Measurements from ENCODE around the gene SH2D6. TPM values are rescaled to one million over a fixed set of nuclear protein-coding genes. Genes with fewer than 3 reads are reported as not detected.
"Not testable (repeated sequence)": the region's sequence is repeated elsewhere in the genome, so short reads cannot be mapped to it uniquely, and the experiment has no call there.

SH2D6 gene
- total RNA-seq, 1 experiment from 2014 or later = not detected

DNA sequence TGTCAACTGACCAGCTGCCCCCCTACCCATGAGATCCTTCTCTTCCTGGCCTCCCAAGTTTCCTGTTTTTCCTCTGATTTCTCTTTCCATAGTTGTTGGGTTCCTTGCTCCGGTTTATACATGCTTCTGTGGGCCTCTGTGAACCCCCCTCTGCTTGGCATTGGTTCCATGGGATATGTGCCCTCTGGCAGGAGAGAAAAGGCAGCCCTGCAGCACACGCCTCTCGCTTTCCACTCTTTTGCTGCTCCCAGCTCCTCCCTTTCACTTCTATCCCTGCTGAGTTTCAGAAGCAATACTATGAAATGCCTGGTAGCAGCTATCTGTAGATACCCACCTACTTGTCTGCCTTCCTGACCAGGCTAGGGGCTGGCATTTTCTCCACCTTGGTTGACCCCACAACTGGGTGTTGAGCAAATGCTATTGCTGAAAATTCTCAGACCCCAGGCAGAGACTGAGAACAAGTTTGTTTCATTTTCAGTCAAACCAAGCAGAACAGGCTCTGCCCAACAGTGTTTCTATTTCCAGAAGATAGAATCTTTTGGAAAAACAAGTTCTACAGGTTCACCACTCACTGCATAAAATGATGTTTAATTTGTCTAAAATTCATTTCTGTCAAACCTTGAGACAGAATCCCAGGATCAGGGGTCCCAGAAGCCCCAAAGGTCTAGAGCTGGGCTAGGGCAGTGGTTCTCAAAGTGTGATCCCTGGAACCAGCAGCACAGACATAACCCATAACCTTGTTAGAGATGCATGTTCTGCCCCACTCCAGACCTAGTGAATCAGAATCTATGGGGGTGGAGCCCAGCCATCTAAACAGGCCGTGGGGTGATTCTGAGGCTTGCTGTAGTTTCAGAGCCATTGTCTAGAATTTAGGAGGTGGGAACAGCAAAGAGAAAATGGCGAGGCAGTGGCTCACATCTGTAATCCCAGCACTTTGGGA, 21.7 kb upstream of the SH2D6 start:
- DNase-seq (ENCODE audit: low spot score) = no peak
- in situ Hi-C loops (cut with HindIII; ENCODE audit: low sequenced_read_pairs) = no loop called here

DNA sequence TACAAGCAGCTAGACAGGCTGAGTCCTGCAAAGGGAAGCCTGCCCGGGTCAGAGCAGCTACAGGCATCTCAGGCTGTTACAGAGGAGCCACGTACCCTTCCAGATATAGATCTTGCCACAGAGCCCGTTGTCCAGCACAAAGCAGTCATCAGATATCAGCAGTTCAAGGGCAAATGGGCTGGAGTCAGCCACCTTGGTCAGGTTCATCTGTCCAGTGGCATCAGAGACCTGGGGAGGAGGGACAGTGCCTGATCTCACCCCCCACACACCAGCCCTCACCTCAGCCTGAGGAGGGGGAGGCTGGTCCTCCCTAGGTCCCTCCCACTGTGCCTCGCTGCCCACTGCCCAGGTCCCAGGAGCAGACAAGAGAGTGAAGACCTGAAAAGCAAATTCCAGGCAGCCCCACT, 20.6 kb upstream of the SH2D6 start:
- DNase-seq (ENCODE audit: low spot score) = no peak
- in situ Hi-C loops (cut with HindIII; ENCODE audit: low sequenced_read_pairs) = no loop called here

DNA sequence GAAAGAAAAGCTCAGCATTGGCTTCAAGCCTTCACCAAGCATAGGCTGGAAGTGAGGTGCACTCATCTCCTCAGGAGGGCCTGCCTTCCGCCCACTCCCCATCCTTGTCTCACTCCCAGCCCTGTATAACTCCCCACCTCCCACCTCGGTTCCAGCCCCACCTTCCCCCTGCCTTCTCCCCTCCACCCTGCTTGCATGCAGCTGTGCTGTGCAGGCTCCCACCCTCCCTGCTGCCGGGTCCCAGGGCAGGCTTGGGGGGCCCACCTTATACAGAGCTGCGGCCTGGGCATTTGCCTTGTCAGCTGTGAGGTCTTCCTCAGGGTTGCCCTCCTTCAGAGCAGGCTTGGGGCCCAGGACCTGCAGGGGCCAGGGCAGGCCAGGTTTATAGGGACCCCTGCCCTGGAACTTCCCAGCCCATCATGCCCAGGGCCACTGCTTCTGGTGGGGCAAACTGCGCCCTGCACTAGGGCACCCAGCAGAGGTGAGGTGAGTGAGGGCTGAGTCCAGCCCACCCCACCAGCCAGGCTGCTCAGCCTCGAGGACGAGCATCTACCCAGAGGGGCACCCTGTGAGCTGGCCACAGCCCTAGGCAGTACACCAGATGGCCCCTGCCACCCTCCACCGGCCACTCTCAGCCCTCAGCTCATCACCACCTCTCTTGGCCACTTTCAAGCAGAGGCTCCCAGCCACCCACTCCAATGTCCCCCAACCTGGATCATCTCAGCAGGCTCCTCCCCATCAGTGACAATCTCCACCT, 19.9 kb upstream of the SH2D6 start:
- DNase-seq (ENCODE audit: low spot score) = no peak
- in situ Hi-C loops (cut with HindIII; ENCODE audit: low sequenced_read_pairs) = no loop called here

DNA sequence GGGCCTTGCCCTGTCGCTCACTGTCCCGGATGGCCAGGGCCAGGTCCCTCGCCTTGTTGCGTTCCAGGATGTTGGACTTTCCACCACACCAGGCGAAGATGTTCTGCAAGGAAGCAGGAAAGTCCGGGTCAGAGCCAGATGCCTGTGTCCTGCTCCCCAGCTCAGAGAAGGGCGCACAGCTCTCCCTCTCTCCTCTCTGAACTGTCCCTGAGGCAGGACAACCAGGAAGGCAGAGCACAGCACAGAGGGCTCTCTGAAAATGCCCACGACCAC, 19.4 kb upstream of the SH2D6 start:
- in situ Hi-C loops (cut with HindIII; ENCODE audit: low sequenced_read_pairs) = no loop called here

GRCh38 chr2:85400023-85400422, 18.5 kb upstream of the SH2D6 start:
- no peak for DNase-seq (ENCODE audit: low spot score)
- in situ Hi-C loops (cut with HindIII; ENCODE audit: low sequenced_read_pairs) = no loop called here

More for the DNA sequence above, 19.4 kb upstream of the SH2D6 start:
- DNase-seq (ENCODE audit: low spot score) = no peak

- DNase-seq (ENCODE audit: low spot score) = peak; percentile 94
- in situ Hi-C loops (cut with HindIII; ENCODE audit: low sequenced_read_pairs) = no loop called here
These were observed 17.7 kb upstream of the SH2D6 start for GRCh38 chr2:85400541-85401463.

DNA sequence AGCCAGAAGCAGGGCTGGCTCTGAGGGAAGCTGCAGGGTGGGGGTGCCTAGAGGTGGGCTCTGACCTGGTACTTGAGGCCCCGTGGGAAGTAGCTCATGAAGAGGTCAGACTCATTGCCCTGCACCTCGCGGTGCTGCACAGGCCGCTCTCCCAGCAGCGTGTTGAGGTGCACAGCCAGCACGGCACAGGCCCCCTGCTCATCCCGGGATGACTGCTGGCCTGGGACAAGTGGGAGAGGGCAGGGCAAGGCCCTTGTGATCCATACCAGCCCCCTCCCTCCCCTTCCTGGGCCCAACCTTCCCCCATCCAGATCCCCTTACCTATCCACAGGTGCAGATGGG, 17.1 kb upstream of the SH2D6 start:
- DNase-seq (ENCODE audit: low spot score) = no peak
- in situ Hi-C loops (cut with HindIII; ENCODE audit: low sequenced_read_pairs) = no loop called here

DNA sequence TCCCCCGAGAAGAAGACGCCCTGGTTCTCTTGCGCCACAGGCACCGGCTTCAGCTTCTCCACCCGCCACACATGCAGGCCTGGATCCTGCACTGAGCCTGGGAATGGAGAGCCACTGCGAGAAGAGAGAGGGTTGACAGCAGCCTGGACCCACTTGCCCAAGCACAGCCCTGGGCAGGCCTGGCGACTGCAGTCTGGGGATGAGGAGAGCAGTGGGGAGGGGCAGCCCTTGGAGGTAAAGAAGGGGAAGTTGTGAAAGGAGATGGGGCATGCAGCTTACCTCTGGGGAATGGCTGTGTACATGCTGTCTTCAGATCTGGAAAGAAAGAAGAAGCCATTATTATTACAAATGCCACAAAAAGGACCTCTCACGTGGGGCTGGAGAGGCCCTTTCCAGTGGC, 16.7 kb upstream of the SH2D6 start:
- in situ Hi-C loops (cut with HindIII; ENCODE audit: low sequenced_read_pairs) = no loop called here
- DNase-seq (ENCODE audit: low spot score) = no peak

DNA sequence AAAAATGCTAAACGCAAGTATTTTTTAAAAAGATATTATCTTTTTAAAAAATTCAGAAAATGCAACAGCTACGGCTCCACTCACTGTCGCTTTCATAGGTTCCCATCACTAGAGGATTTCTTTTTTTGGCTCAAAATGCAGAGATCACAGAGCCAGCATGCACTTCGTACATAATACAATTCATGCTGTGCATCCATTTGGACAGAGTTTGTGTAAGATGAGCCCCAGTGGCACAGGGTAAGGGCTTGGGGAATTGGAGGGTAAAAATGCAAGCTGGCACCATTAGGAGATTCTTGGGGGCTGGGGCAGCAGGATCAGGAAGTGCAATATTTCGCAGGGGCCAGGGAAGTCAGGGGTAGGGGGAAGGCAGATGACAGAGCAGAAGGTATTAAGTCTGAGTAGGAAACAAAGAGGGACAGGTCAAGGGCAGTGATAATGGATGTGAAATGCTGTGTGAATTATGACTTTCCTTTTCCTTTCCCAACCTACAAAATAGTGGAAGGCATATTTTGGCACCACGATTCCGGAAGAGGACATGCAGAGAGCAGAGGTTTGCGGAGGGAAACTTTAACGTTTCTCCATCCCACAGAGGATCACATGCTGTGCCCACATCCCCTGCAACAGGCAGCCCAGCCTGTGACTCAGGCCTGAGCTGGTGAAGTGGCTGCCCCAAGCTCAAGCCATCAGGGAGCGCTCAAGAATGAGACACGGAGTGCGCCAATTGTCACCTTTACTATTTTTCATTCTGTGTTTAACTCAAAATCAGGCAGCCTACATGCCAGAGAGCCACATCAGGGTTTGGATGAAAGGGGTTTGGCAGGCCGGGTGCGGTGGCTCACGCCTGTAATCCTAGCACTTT, 13.1 kb upstream of the SH2D6 start:
- in situ Hi-C loops (cut with HindIII; ENCODE audit: low sequenced_read_pairs) = no loop called here

GRCh38 chr2:85409845-85410583, 8.5 kb upstream of the SH2D6 start, which contains the start of gene CAPG:
Gene CAPG (minus strand): TSS chr2:85410366. CDS start chr2:85402145, 8,221 bp downstream.
- in situ Hi-C loops (cut with HindIII; ENCODE audit: low sequenced_read_pairs) = no loop called here
- no peak for DNase-seq (ENCODE audit: low spot score)

More for the DNA sequence above, 13.1 kb upstream of the SH2D6 start:
- peak; percentile 84 for DNase-seq (ENCODE audit: low spot score)

DNA sequence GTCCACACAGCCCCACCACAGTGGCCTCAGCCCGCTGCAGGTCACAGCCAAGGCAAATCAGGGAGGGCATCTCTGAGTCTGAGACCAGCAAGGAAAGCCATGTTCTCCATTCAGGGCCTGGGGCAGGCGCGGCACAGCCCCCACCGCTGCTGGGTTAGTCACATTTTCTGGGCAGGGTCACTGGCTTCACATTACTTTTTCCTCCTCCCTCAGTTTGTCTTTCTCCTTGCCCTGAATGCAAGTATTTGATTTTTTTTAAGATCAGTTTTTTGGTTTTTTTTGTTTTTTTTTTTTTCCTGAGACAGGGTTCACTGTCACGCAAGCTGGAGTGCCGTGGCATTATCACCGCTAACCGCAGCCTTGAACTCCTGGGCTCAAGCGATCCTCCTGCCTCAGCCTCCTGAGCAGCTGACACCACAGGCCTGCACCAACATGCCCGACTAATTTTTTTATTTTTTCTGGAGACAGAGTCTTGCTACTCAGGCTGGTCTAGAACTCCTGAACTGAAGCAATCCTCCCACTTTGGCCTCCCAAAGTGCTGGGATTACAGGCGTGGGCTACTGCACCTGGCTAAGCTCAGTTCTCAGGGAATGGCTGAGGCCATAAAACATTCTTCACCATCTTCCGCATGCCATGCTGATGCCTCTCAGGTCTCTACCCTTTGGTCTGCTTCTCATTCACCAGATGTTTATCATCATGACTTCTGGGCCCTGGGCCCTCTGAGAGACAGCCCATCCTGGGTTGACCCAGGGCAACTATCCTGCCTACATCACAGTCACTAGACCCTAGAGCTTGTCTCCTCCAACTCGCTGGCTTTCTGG, 7.7 kb upstream of the SH2D6 start:
- no peak for DNase-seq (ENCODE audit: low spot score)
- in situ Hi-C loops (cut with HindIII; ENCODE audit: low sequenced_read_pairs) = no loop called here

DNA sequence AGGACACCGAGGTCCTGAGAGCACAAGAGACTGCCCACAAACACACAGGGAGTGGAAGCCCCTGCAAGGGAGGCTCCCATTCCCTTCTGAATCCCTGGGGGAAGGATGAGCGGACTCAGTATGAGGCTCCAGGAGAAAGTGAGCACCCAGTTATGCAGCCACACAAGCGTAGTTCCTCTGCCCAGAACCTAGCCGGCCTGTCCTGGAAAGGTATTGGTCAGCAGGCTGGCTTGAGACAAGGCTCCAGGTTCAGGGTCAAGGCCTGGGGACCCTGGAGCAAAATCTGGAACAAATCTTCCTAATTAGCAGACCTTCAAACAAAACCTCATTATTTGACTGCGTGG, 7.1 kb upstream of the SH2D6 start:
- in situ Hi-C loops (cut with HindIII; ENCODE audit: low sequenced_read_pairs) = no loop called here

DNA sequence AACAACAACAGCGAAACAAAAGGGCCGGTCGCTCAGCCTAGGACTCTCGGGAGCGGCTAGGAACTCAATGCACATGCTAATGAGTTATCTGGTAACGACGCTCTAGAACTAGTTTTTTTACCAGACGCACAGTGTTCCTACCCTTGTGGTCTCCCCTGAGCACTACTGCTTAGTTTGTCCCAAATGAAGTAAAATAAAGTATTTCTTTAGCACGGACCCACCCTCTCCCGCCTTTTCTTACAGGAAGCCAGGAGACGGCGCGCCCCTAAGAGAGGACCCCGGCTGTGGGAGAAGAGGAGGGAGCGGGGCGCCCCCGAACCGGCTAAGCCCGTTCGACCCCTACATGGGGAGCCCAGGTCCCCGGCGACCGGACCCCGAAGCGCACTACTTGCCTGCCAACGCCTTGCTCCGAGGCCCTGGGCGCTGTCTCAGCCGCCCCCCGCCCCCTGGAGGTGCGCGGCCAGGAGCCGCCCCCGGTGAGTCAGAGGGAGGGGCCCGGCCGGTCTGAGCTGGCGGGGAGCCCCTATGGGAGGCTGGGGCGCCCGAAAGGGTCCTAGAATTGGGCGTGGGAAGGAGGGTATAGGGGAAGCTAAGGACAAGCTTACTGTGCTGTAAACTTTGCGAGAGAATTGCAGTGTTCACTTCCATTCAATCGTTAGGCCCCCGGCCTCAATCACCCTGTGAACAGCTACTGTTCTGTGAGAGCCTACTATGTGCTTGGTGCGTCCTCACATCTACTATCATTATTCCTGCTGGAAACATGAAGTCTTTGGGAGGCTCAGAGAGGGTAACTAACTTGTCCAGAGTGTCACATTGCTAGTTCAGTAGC, 4.7 kb upstream of the SH2D6 start:
- in situ Hi-C loops (cut with HindIII; ENCODE audit: low sequenced_read_pairs) = no loop called here
- DNase-seq (ENCODE audit: low spot score) = no peak

More for the DNA sequence above, 7.1 kb upstream of the SH2D6 start:
- DNase-seq (ENCODE audit: low spot score) = no peak

DNA sequence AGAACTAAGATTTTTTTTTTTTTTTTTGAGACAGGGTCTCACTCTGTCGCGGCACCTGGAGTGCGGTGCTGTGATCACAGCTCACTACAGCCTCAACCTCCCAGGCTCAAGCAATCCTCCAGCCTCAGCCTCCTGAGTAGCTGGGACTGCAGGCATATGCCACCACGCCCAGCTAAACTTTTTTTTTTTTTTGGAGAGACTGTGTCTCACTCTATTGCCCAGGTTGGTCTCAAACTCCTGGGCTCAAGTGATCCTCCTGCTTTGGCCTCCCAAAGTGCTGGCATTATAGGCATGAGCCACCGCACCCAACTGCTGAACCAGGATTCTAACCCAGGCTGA, 4.1 kb upstream of the SH2D6 start:
- DNase-seq (ENCODE audit: low spot score); in situ Hi-C loops (cut with HindIII; ENCODE audit: low sequenced_read_pairs): not testable (repeated sequence)

GRCh38 chr2:85414761-85415553, 3.6 kb upstream of the SH2D6 start:
- in situ Hi-C loops (cut with HindIII; ENCODE audit: low sequenced_read_pairs) = no loop called here
- DNase-seq (ENCODE audit: low spot score) = no peak

Measured in G401 (cell line).